C4-2B (cell line): ENCODE measurements around the gene GPR142.

Experiments
- ZFX ChIP-seq: fragments of 450-650 bp; IDR thresholded peaks from 2 replicates; pipeline ENCODE4 v1.6.1; 2017
- TF ChIP-seq, protein P1 (sequence below): fragments of 450-650 bp; conservative IDR thresholded peaks from 2 replicates; pipeline ENCODE4 v1.5.1; 2017; ENCODE audit warnings: mild to moderate bottlenecking

DNA sequence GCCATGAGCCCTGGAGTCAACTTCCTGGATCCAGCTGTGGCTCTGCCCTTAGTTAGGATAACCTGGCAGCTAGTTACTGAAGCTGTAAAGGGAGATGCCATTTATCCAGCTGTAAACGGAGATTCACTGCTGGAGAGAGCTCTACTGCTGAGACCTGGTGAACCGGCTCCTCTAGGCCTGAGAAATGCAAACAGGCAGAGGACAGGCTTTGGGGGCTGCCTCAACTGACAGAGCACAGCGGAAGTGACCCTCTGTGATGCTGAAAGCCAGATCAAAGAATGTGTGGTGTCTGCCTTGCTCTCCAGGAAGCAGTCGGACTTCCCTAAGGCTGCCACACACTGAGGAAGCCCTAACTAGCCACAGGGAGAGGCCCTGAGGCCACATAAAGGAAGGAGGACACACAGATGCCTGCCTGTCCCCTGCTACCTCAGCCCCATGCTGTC is 42.7 kb downstream of the GPR142 start:
- TF ChIP-seq, protein P1, sequence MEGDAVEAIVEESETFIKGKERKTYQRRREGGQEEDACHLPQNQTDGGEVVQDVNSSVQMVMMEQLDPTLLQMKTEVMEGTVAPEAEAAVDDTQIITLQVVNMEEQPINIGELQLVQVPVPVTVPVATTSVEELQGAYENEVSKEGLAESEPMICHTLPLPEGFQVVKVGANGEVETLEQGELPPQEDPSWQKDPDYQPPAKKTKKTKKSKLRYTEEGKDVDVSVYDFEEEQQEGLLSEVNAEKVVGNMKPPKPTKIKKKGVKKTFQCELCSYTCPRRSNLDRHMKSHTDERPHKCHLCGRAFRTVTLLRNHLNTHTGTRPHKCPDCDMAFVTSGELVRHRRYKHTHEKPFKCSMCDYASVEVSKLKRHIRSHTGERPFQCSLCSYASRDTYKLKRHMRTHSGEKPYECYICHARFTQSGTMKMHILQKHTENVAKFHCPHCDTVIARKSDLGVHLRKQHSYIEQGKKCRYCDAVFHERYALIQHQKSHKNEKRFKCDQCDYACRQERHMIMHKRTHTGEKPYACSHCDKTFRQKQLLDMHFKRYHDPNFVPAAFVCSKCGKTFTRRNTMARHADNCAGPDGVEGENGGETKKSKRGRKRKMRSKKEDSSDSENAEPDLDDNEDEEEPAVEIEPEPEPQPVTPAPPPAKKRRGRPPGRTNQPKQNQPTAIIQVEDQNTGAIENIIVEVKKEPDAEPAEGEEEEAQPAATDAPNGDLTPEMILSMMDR, result no peak
- TF ChIP-seq ZFX, result no peak
